Measurements from ENCODE around the gene CAMK2A. TPM values are rescaled to one million over a fixed set of nuclear protein-coding genes. Genes with fewer than 3 reads are reported as not detected.

The CAMK2A gene
- total and polyA plus RNA-seq, 2 experiments from 2014 or later = 1.2 to 2.6 TPM

DNA sequence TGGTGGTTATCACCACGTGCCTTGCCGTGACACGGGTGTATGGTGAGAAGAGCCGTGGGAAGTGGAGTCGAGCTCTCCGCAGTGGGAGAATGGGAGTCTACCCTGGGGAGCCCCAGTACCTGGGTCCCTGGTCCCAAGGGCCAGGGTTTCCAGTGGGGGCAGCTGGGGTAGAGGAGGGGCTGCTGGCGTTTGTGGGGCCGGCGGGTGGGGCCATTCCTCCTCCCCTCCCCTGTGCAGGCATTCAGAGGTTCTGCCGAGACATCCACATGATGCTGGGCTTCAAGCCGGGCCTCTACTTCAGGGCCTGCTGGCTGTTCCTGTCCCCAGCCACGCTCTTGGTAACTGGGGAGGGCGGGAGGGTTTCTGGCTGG lies 85.0 kb downstream of the CAMK2A start:
- Histone ChIP-seq H3K9me3 (ENCODE audit: low read depth) (no peaks in the 10 kb centered on the region), H3K4me1 (ENCODE audit: insufficient read depth) (no peaks in the 10 kb centered on the region), H2AFZ (no peak overlapping the region), H4K20me1 (ENCODE audit: insufficient read depth, poor library complexity, severe bottlenecking) (no peaks in the 10 kb centered on the region), H3K79me2 (no peaks in the 10 kb centered on the region), H3K27me3 (no peaks in the 10 kb centered on the region), H3K27ac (no peak overlapping the region), H3K4me2 (no peak overlapping the region), H3K9me2 (replicated peaks; ENCODE audit: insufficient read depth) (no peaks in the 10 kb centered on the region), H3K4me3 (no peak overlapping the region), H3K36me3 (replicated peaks; ENCODE audit: insufficient read depth, low read depth) (no peaks in the 10 kb centered on the region)
- no peak for DNase-seq (ENCODE audit: low spot score)
- TF ChIP-seq, protein P1, sequence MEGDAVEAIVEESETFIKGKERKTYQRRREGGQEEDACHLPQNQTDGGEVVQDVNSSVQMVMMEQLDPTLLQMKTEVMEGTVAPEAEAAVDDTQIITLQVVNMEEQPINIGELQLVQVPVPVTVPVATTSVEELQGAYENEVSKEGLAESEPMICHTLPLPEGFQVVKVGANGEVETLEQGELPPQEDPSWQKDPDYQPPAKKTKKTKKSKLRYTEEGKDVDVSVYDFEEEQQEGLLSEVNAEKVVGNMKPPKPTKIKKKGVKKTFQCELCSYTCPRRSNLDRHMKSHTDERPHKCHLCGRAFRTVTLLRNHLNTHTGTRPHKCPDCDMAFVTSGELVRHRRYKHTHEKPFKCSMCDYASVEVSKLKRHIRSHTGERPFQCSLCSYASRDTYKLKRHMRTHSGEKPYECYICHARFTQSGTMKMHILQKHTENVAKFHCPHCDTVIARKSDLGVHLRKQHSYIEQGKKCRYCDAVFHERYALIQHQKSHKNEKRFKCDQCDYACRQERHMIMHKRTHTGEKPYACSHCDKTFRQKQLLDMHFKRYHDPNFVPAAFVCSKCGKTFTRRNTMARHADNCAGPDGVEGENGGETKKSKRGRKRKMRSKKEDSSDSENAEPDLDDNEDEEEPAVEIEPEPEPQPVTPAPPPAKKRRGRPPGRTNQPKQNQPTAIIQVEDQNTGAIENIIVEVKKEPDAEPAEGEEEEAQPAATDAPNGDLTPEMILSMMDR (IDR thresholded peaks at IDR 0.05; ENCODE audit: poor library complexity) = no peak
- no peak for TF ChIP-seq EZH2phosphoT487 (IDR thresholded peaks at IDR 0.05; ENCODE audit: low read depth, severe bottlenecking, unreplicated experiment)
- TF ChIP-seq EZH2 (IDR thresholded peaks at IDR 0.05; ENCODE audit: borderline replicate concordance) = no peak
- 98% methylated on average over 7 of the region's 13 CpGs for WGBS (ENCODE audit: low lambda C conversion rate, missing lambda C conversion rate)

DNA sequence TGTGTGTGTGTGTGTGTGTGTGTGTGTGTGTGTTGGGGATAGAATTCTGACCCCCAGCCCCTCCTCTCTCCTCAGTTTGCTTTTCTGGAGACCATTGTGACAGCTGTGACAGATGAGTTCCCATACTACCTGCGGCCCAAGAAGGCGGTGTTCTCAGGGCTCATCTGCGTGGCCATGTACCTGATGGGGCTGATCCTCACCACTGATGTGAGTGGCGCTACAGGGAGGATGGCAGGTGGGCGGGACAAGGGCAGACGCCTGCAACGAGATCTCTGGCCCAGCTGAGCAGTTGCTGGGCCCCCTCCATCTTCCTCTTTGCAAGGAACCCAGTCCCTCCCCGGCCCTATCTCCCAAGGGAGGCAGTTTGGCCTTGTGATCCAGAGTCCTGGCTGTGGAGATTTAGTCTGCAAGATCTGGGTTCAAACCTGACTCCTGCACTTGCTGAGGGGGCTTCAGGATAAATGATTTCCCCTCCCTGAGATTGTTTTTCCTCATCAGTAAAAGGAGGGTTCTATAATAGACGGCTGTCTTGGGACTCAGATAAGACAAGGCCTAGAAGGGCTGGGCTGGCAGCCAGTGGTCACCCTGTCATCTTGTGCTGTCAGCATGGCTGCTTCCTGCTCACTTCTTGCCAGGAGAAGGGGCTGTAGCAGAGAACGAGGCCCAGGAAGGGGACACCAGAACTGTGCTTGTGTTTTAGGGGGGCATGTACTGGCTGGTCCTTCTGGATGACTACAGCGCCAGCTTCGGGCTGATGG lies 85.6 kb downstream of the CAMK2A start:
- Histone ChIP-seq H3K4me2 (no peak overlapping the region), H2AFZ (no peak overlapping the region), H3K9me2 (replicated peaks; ENCODE audit: insufficient read depth) (no peaks in the 10 kb centered on the region), H3K27ac (no peak overlapping the region), H4K20me1 (ENCODE audit: insufficient read depth, poor library complexity, severe bottlenecking) (no peaks in the 10 kb centered on the region), H3K9me3 (ENCODE audit: low read depth) (no peaks in the 10 kb centered on the region), H3K79me2 (no peaks in the 10 kb centered on the region), H3K4me3 (no peak overlapping the region), H3K4me1 (ENCODE audit: insufficient read depth) (no peaks in the 10 kb centered on the region), H3K36me3 (replicated peaks; ENCODE audit: insufficient read depth, low read depth) (no peaks in the 10 kb centered on the region), H3K27me3 (no peaks in the 10 kb centered on the region)
- WGBS (ENCODE audit: low lambda C conversion rate, missing lambda C conversion rate) = 83% methylated on average over 12 of the region's 12 CpGs
- no peak for DNase-seq (ENCODE audit: low spot score)
- TF ChIP-seq, protein P1 (IDR thresholded peaks at IDR 0.05; ENCODE audit: poor library complexity) = no peak
- TF ChIP-seq EZH2phosphoT487 (IDR thresholded peaks at IDR 0.05; ENCODE audit: low read depth, severe bottlenecking, unreplicated experiment) = no peak
- TF ChIP-seq EZH2 (IDR thresholded peaks at IDR 0.05; ENCODE audit: borderline replicate concordance) = no peak

DNA sequence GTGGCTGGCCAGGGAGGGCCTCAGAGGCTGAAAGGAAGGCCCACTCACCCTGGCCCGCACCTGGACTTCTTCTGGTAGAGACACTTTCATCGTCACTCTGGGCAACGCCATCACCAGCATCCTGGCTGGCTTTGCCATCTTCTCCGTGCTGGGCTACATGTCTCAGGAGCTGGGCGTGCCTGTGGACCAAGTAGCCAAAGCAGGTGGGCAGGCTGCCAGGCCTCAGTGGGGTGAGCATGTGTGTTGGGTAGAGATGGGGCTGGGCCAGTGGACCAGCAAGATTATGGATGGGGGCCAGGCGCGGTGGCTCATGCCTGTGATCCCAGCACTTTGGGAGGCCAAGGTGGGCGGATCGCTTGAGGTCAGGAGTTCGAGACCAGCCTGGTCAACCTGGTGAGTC lies 87.1 kb downstream of the CAMK2A start:
- no peaks in the 10 kb centered on the region for H3K79me2 ChIP-seq
- no peaks in the 10 kb centered on the region for H3K27me3 ChIP-seq
- no peak overlapping the region for H2AFZ ChIP-seq
- H3K27ac ChIP-seq = no peak overlapping the region
- no peaks in the 10 kb centered on the region for H3K36me3 ChIP-seq (replicated peaks; ENCODE audit: insufficient read depth, low read depth)
- no peaks in the 10 kb centered on the region for H3K9me3 ChIP-seq (ENCODE audit: low read depth)
- H3K4me1 ChIP-seq (ENCODE audit: insufficient read depth) = no peaks in the 10 kb centered on the region
- no peaks in the 10 kb centered on the region for H3K9me2 ChIP-seq (replicated peaks; ENCODE audit: insufficient read depth)
- no peak overlapping the region for H3K4me3 ChIP-seq
- H4K20me1 ChIP-seq (ENCODE audit: insufficient read depth, poor library complexity, severe bottlenecking) = no peaks in the 10 kb centered on the region
- no peak for DNase-seq (ENCODE audit: low spot score)
- WGBS (ENCODE audit: low lambda C conversion rate, missing lambda C conversion rate) = 97% methylated on average over 10 of the region's 10 CpGs
- TF ChIP-seq EZH2 (IDR thresholded peaks at IDR 0.05; ENCODE audit: borderline replicate concordance) = no peak
- TF ChIP-seq EZH2phosphoT487 (IDR thresholded peaks at IDR 0.05; ENCODE audit: low read depth, severe bottlenecking, unreplicated experiment) = no peak
- TF ChIP-seq, protein P1 (IDR thresholded peaks at IDR 0.05; ENCODE audit: poor library complexity) = no peak
- no peak overlapping the region for H3K4me2 ChIP-seq
